GM23338 (cell line): ENCODE results near the gene GSC2.

Experiments used
- CREB1 ChIP-seq: fragments of 250-450 bp; sonication (Bioruptor Pico); IDR thresholded peaks from 2 replicates; pipeline ENCODE4 v1.5.0; 2020; ENCODE audit warnings: low read depth, mild to moderate bottlenecking, moderate library complexity
- CTCF ChIP-seq, 2 experiments: fragments of 200-600 bp in 1 of 2; sonication (generic) in 1 of 2; conservative IDR thresholded peaks; 2 replicates each; pipeline versions ENCODE4 v1.5.1 to v1.6.1; 2016 to 2017; ENCODE audit warnings: antibody characterized with exemption in 2 of 2, low read depth in 2 of 2, mild to moderate bottlenecking in 2 of 2, moderate library complexity in 1 of 2
- EZH2 ChIP-seq: fragments of 200-600 bp; sonication (generic); IDR thresholded peaks from one replicate; pipeline ENCODE4 v1.8.0; 2017; ENCODE audit warnings: antibody characterized with exemption, mild to moderate bottlenecking, low read depth; ENCODE audit not compliant: unreplicated experiment
- EZH2phosphoT487 ChIP-seq: fragments of 200-600 bp; sonication (generic); IDR thresholded peaks from one replicate; pipeline ENCODE4 v1.8.1; 2018; ENCODE audit warnings: antibody characterized with exemption; ENCODE audit not compliant: unreplicated experiment
- JUNB ChIP-seq: IDR thresholded peaks from one replicate; pipeline ENCODE4 v1.6.1; 2016; ENCODE audit warnings: antibody characterized with exemption; ENCODE audit not compliant: unreplicated experiment
- POLR2AphosphoS5 ChIP-seq: IDR thresholded peaks from 2 replicates; pipeline ENCODE4 v1.6.1; 2016; ENCODE audit warnings: antibody characterized with exemption, low read depth
- REST ChIP-seq: IDR thresholded peaks from one replicate; pipeline ENCODE4 v1.6.1; 2018; ENCODE audit warnings: antibody characterized with exemption; ENCODE audit not compliant: unreplicated experiment
- ZNF114 ChIP-seq: fragments of 250-450 bp; sonication (Bioruptor Pico); IDR thresholded peaks from 2 replicates; pipeline ENCODE4 v1.5.0; 2020; ENCODE audit warnings: mild to moderate bottlenecking, moderate library complexity
- ZNF331 ChIP-seq: fragments of 250-450 bp; sonication (Bioruptor Pico); IDR thresholded peaks from 2 replicates; pipeline ENCODE4 v1.5.0; 2020; ENCODE audit warnings: low read depth, mild to moderate bottlenecking, moderate library complexity
- ZNF462 ChIP-seq: fragments of 250-450 bp; sonication (Bioruptor Pico); IDR thresholded peaks from 2 replicates; pipeline ENCODE4 v1.5.0; 2020; ENCODE audit warnings: mild to moderate bottlenecking, moderate library complexity
- TF ChIP-seq, protein P1 (sequence below): IDR thresholded peaks from 2 replicates; pipeline ENCODE4 v1.6.1; 2016; ENCODE audit warnings: antibody characterized with exemption

DNA sequence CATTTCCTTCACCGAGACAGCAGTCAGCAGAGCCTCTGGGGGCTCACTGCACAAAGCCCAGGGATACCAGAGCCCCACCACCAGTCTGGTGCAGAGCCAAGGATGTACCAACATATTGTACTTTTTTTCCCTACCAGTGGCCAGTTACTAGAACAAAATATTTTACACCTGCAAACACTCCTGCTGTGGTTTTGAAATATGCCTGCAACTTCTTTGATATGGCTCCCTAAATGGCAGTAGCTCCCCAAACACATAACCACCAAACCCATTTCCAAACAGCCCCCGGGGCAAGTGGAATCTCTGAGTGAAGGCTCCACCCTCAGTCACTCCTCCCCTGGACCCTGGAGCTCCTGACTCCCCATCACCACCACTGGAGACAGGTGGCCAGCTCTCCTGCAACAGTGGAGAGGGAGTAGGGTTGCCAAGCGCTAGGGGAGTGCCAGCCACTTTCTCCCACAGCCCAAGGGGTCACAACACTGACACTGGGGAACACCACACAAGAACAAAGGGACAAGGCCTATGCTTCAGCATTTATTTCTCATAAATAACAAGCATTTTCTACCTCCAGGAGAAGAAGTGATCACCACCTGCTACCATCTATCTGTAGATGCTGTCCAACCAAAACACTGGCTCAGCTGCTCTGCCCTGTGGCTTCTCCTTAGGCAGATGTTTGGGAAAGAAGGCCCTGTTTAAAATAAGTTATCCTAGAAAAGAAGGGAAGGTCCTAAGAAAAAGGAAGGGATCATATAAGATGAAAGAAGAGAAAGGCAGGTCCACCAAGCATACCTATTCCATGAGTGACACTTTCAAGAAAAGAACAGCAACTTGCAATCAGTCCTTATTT, 43.0 kb downstream of the GSC2 start:
- TF ChIP-seq CTCF (conservative IDR thresholded peaks at IDR 0.05; ENCODE audit: low read depth in 2 of 2) (no peak), EZH2phosphoT487 (no peak), EZH2 (no peak), ZNF462 (CRISPR knock-in tag) (no peak), REST (no peak), ZNF114 (CRISPR knock-in tag) (no peak), CREB1 (CRISPR knock-in tag) (no peak), JUNB (no peak), POLR2AphosphoS5 (no peak), ZNF331 (CRISPR knock-in tag) (no peak)
- TF ChIP-seq, protein P1, sequence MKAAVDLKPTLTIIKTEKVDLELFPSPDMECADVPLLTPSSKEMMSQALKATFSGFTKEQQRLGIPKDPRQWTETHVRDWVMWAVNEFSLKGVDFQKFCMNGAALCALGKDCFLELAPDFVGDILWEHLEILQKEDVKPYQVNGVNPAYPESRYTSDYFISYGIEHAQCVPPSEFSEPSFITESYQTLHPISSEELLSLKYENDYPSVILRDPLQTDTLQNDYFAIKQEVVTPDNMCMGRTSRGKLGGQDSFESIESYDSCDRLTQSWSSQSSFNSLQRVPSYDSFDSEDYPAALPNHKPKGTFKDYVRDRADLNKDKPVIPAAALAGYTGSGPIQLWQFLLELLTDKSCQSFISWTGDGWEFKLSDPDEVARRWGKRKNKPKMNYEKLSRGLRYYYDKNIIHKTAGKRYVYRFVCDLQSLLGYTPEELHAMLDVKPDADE, result no peak
